ENCODE data around the gene BCL2L1.
"Not testable (repeated sequence)": the region's sequence is repeated elsewhere in the genome, so short reads cannot be mapped to it uniquely, and the experiment has no call there.

The BCL2L1 gene

DNA sequence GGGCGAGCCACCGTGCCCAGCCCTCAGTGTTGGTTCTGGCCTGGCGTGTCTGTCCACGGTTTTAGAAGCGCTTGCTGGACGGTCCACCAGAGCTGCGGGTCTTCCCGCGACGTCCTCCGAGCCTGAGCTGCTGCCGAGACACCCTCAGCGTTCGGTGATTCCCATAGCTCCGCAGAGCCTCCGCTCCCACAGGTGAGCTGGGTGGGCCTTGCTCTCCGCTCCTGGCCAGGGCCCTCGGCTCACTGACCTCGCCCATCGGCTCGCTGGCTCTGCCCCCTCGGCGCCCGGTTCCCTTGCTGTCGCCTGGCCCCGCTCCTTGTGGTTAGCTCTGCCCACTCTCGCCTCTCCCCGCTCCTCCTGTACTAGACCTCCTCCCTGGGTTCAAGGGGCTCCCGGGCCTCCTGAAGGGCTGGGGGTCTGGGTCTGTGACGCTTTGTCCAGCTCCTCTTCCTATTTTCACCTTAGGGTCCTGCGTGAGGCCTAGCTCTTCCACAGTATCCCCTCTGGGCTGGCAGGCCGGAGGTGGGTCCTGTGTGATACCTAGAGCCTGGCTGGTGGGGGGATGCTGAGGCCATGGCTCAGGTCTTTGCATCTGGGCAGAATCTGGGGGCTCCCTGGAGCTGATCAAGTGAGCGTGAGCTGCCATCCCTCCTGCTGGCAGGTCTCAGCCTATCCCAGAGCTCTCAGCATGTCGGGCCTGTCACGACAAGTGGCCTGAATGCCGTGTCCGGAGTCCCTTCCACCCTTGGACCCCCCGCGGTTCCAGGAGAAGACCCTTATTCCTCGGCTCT lies 89.9 kb downstream of the BCL2L1 start:
- Mint-ChIP-seq H3K36me3 (no peaks in the 10 kb centered on the region), H3K27me3 (peaks cover 2% of the 10 kb centered on the region), H3K27ac (no peak overlapping the region), H3K4me3 (no peak overlapping the region), H3K4me1 (no peaks in the 10 kb centered on the region), H3K9me3 (no peaks in the 10 kb centered on the region)
- ATAC-seq (ENCODE audit: low read depth): no peak
- DNase-seq (ENCODE audit: low spot score in 2 of 2): no peak

DNA sequence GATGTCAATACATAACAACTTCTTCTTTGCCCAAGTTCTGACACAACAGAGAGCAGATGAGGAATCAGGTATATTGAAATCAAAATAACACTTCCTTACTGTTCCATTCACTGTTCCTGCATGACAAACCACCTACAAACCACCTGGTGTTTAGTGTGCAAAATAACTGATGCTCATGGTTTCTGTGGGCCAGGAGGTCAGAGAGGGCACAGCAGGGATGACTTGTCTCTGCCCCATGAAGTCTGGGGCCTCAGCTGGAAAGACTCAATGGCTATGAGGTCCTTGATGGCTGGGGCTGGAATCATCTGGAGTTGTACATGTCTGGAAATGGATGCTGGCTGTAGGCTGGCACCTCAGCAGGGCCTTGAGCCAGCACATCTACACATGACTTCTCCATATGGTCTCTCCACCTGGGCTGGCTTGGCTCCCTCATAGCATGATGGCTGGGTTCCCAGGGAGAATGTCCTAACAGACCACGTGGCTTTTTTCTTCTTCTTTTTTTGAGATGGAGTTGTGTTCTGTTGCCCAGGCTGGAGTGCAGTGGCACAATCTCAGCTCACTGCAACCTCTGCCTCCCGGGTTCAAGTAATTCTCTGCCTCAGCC lies 92.4 kb downstream of the BCL2L1 start:
- Mint-ChIP-seq H3K4me3 (no peak overlapping the region), H3K27me3 (peaks cover 1% of the 10 kb centered on the region), H3K9me3 (no peaks in the 10 kb centered on the region), H3K4me1 (no peaks in the 10 kb centered on the region), H3K36me3 (no peaks in the 10 kb centered on the region), H3K27ac (no peak overlapping the region)
- ATAC-seq (ENCODE audit: low read depth) (no peak), DNase-seq (ENCODE audit: low spot score in 2 of 2) (no peak)

DNA sequence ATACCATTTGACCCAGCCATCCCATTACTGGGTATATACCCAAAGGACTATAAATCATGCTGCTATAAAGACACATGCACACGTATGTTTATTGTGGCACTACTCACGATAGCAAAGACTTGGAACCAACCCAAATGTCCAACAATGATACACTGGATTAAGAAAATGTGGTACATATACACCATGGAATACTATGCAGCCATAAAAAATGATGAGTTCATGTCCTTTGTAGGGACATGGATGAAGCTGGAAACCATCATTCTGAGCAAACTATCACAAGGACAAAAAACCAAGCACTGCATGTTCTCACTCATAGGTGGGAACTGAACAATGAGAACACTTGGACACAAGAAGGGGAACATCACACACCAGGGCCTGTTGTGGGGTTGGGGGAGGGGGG lies 94.6 kb downstream of the BCL2L1 start:
- not testable (repeated sequence) for ATAC-seq (ENCODE audit: low read depth); H3K9me3 Mint-ChIP-seq; H3K4me1 Mint-ChIP-seq; H3K27ac Mint-ChIP-seq; H3K27me3 Mint-ChIP-seq; H3K36me3 Mint-ChIP-seq; DNase-seq (ENCODE audit: low spot score in 2 of 2); H3K4me3 Mint-ChIP-seq

DNA sequence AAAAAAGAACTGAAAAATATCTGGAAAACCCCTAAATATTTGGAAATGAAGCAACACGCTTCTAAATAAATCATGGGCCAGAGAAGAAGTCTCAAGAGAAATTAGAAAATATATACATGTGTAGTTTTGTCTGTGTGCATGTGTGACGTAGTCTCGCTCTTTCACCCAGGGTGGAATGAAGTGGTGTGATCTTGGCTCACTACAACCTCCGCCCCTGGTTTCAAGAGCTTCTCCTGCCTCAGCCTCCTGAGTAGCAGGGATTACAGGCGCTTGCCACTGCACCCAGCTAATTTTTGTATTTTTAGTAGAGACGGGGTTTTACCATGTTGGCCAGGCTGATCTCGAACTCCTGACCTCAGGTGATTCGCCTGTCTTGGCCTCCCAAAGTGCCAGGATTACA lies 96.1 kb downstream of the BCL2L1 start:
- not testable (repeated sequence) for H3K36me3 Mint-ChIP-seq, H3K27me3 Mint-ChIP-seq

DNA sequence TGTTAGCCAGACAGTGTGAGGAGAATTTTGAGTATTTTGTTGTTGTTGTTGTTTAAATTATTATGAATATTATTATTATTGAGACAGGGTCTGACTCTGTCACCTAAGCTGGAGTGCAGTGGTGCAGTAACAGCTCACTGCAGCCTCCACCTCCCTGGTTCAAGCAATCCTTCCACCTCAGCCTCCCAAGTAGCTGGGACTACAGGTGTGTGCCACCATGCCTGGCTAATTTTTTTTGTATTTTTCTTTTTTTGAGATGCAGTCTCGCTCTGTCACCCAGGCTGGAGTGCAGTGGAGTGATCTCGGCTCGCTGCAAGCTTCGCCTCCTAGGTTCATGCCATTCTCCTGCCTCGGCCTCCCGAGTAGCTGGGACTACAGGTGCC lies 99.6 kb downstream of the BCL2L1 start:
- H3K9me3 Mint-ChIP-seq; H3K27me3 Mint-ChIP-seq; H3K4me3 Mint-ChIP-seq; H3K27ac Mint-ChIP-seq; H3K4me1 Mint-ChIP-seq; ATAC-seq (ENCODE audit: low read depth); DNase-seq (ENCODE audit: low spot score in 2 of 2); H3K36me3 Mint-ChIP-seq: not testable (repeated sequence)

More for the DNA sequence above, 96.1 kb downstream of the BCL2L1 start:
- H3K9me3 Mint-ChIP-seq; H3K4me3 Mint-ChIP-seq; H3K27ac Mint-ChIP-seq; DNase-seq (ENCODE audit: low spot score in 2 of 2); ATAC-seq (ENCODE audit: low read depth); H3K4me1 Mint-ChIP-seq: not testable (repeated sequence)

DNA sequence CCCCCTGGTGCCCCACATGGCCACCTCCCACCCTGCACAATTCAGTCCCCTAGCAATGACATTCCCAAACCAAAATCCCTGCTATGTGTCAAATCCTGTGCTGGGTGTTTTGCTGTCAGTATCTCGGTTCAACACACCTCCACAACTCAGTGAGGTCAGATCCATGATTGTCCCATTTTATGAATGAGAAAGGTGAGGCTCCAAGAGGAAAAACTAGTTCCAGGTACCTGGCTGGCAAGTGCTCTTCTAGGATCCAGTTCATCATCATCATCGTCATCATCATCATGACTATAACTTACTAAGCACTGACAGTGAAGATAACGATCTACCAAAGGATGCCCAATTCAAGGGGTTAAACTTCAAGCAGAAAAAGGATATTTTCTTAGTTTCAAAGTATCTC lies 102.4 kb downstream of the BCL2L1 start:
- H3K36me3 Mint-ChIP-seq: no peaks in the 10 kb centered on the region
- no peak overlapping the region for H3K4me3 Mint-ChIP-seq
- no peak overlapping the region for H3K27ac Mint-ChIP-seq
- H3K4me1 Mint-ChIP-seq: peaks cover 14% of the 10 kb centered on the region
- DNase-seq (ENCODE audit: low spot score in 2 of 2): no peak
- no peak for ATAC-seq (ENCODE audit: low read depth)
- H3K27me3 Mint-ChIP-seq: peaks cover 4% of the 10 kb centered on the region
- H3K9me3 Mint-ChIP-seq: no peaks in the 10 kb centered on the region

DNA sequence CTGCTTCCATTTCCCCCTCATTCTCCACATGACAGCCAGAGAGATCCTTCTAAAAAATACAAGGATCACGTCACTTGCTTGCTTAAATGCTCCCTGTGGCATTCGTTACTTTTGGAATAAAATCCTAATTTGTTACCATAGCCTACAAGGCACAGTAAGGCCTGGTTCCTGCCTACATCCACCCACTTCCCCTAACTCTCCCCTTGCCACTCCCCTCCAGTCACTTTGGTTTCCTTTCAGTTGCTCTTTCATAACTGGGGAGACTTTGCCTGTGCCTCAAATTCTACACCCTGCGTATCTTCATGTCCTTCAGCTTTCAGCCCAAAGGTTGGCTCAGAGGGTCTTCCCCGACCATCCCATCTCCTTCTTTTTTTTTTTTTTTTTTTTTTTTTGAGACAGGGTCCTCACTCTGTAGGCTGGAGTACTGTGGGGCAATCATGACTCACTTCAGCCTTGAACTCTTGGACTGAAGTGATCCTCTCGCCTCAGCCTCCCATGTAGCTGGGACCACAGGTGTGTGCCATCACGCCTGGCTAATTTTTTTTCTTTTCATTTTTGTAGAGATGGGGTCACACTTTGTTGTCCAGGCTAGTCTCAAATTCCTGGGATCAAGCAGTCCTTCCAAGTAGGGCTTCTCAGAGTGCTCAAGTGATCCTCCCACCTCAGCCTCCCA lies 105.1 kb downstream of the BCL2L1 start:
- Mint-ChIP-seq H3K27ac (no peak overlapping the region), H3K36me3 (no peaks in the 10 kb centered on the region), H3K9me3 (no peaks in the 10 kb centered on the region), H3K4me1 (peaks cover 16% of the 10 kb centered on the region), H3K4me3 (no peak overlapping the region), H3K27me3 (peaks cover 7% of the 10 kb centered on the region)
- ATAC-seq (ENCODE audit: low read depth): peak; percentile 26
- no peak for DNase-seq (ENCODE audit: low spot score in 2 of 2)

DNA sequence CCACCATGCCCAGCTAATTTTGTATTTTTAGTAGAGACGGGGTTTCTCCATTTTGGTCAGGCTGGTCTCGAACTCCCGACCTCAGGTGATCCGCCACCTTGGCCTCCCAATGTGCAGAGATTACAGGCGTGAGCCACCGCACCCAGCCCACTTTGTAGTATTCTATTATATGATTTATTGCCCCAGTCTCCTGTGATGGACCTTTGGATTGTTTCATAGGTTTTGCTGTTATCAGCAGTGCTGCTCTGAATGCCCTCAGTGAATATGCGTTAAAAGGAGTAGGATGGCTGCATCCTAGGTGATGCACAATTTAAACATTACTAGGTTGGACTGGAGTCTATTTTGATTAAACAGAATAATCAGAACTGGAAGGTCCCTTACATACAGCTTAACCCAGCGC lies 107.3 kb downstream of the BCL2L1 start:
- no peak overlapping the region for H3K4me3 Mint-ChIP-seq
- DNase-seq (ENCODE audit: low spot score in 2 of 2) (no peak), ATAC-seq (ENCODE audit: low read depth) (no peak)
- H3K27me3 Mint-ChIP-seq: peaks cover 7% of the 10 kb centered on the region
- H3K36me3 Mint-ChIP-seq: no peaks in the 10 kb centered on the region
- H3K4me1 Mint-ChIP-seq: peaks cover 7% of the 10 kb centered on the region
- H3K27ac Mint-ChIP-seq: no peak overlapping the region
- no peaks in the 10 kb centered on the region for H3K9me3 Mint-ChIP-seq

Measured in memory B cell (primary cell).